Endothelial cell of umbilical vein (primary cell): ENCODE data around the gene RFX2.

Experiments used
- EZH2 ChIP-seq: IDR thresholded peaks from 2 replicates; pipeline ENCODE4 v1.6.1; 2012; ENCODE audit warnings: borderline replicate concordance, low read depth, mild to moderate bottlenecking, moderate library complexity, low read length, inconsistent platforms; ENCODE audit not compliant: severe bottlenecking
- FOS ChIP-seq: IDR thresholded peaks from 2 replicates; pipeline ENCODE4 v1.6.1; 2011; ENCODE audit warnings: mild to moderate bottlenecking, low read length, moderate library complexity, borderline replicate concordance; ENCODE audit not compliant: insufficient read depth
- JUN ChIP-seq: IDR thresholded peaks from 2 replicates; pipeline ENCODE4 v1.6.1; 2011; ENCODE audit warnings: borderline replicate concordance, low read depth; ENCODE audit not compliant: insufficient read length, insufficient read depth
- MYC ChIP-seq: IDR thresholded peaks from one replicate; pipeline ENCODE4 v1.6.1; 2011; ENCODE audit warnings: mild to moderate bottlenecking, low read depth, low read length
- POLR2A ChIP-seq: IDR thresholded peaks from 2 replicates; pipeline ENCODE4 v1.6.1; 2012; ENCODE audit warnings: low read depth, mild to moderate bottlenecking, control low read depth, low read length
- POLR2AphosphoS5 ChIP-seq: IDR thresholded peaks from 2 replicates; pipeline ENCODE4 v1.6.1; 2012; ENCODE audit warnings: low read depth, mild to moderate bottlenecking, control low read depth, low read length, moderate library complexity; ENCODE audit not compliant: insufficient read depth
- TF ChIP-seq, protein P1 (sequence below): IDR thresholded peaks from 2 replicates; pipeline ENCODE4 v1.6.1; 2011; ENCODE audit not compliant: insufficient read depth, insufficient read length
- TF ChIP-seq, protein P2 (sequence below), 2 donors: IDR thresholded peaks; 1 replicate in 1 of 2; 2 replicates in 1 of 2; pipeline ENCODE4 v1.5.1; 2011; ENCODE audit warnings: low read length in 2 of 2, mild to moderate bottlenecking in 2 of 2, moderate library complexity in 2 of 2, control low read depth in 1 of 2, inconsistent platforms in 1 of 2, low read depth in 1 of 2; ENCODE audit not compliant: insufficient read depth in 1 of 2; ENCODE audit errors: extremely low read depth in 1 of 2

DNA sequence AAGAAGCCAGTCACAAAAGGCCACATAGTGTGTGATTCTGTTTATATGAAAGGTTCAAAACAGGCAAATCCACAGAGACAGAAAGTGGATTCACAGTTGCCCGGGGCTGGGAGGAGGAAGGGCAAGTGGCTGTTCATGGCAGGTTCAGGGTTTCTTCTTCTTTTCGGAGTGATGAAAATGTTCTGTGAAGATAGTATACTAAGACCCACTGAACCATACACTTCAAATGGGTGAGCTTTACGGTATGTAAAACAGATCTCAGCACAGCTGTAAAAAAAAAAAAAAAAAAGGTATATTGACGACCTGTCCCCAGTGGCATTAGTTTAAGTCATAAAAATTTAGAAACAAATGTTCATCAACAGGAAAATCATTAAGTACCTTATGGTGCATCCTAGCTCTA is 32.2 kb downstream of the RFX2 start:
- TF ChIP-seq POLR2AphosphoS5 (no peak), EZH2 (no peak), POLR2A (no peak), MYC (no peak), FOS (no peak), JUN (no peak)
- TF ChIP-seq, protein P1, sequence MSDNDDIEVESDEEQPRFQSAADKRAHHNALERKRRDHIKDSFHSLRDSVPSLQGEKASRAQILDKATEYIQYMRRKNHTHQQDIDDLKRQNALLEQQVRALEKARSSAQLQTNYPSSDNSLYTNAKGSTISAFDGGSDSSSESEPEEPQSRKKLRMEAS: no peak
- TF ChIP-seq, protein P2, sequence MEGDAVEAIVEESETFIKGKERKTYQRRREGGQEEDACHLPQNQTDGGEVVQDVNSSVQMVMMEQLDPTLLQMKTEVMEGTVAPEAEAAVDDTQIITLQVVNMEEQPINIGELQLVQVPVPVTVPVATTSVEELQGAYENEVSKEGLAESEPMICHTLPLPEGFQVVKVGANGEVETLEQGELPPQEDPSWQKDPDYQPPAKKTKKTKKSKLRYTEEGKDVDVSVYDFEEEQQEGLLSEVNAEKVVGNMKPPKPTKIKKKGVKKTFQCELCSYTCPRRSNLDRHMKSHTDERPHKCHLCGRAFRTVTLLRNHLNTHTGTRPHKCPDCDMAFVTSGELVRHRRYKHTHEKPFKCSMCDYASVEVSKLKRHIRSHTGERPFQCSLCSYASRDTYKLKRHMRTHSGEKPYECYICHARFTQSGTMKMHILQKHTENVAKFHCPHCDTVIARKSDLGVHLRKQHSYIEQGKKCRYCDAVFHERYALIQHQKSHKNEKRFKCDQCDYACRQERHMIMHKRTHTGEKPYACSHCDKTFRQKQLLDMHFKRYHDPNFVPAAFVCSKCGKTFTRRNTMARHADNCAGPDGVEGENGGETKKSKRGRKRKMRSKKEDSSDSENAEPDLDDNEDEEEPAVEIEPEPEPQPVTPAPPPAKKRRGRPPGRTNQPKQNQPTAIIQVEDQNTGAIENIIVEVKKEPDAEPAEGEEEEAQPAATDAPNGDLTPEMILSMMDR (IDR thresholded peaks at IDR 0.05; ENCODE audit: extremely low read depth in 1 of 2, insufficient read depth in 1 of 2, low read depth in 1 of 2, low read length in 2 of 2): no peak
